Neuronal stem cell (in vitro differentiated cells): Measurements from ENCODE around the gene TOR1AIP2.

Experiments used
- DNase-seq: peaks from one replicate; pipeline ENCODE4 v3.0.0-alpha.2; 2013; ENCODE audit warnings: low spot score
- H2AFZ ChIP-seq: one replicate; pipeline ENCODE4 v1.6.1; 2013; ENCODE audit warnings: mild to moderate bottlenecking, low read length, inconsistent platforms
- H2AK5ac ChIP-seq: 2 replicates; pipeline ENCODE4 v1.6.1; 2013; ENCODE audit warnings: low read depth, mild to moderate bottlenecking, inconsistent platforms, low read length, moderate library complexity, mixed read lengths
- H2BK120ac ChIP-seq: 2 replicates; pipeline ENCODE4 v1.6.1; 2013; ENCODE audit warnings: low read depth, mild to moderate bottlenecking, inconsistent platforms, low read length, moderate library complexity, mixed read lengths
- H2BK12ac ChIP-seq: one replicate; pipeline ENCODE4 v1.6.1; 2013; ENCODE audit warnings: low read length, inconsistent platforms
- H2BK15ac ChIP-seq: 2 replicates; pipeline ENCODE4 v1.6.1; 2013; ENCODE audit warnings: mild to moderate bottlenecking, low read length, inconsistent platforms, mixed read lengths
- H2BK5ac ChIP-seq: one replicate; pipeline ENCODE4 v1.6.1; 2013; ENCODE audit warnings: inconsistent platforms, mild to moderate bottlenecking, low read length, moderate library complexity
- H3K14ac ChIP-seq: one replicate; pipeline ENCODE4 v1.6.1; 2013; ENCODE audit warnings: low read length, inconsistent platforms
- H3K18ac ChIP-seq: 2 replicates; pipeline ENCODE4 v1.6.1; 2013; ENCODE audit warnings: low read length, inconsistent platforms
- H3K23ac ChIP-seq: 2 replicates; pipeline ENCODE4 v1.6.1; 2013; ENCODE audit warnings: low read depth, mild to moderate bottlenecking, mixed read lengths, low read length, inconsistent platforms; ENCODE audit not compliant: poor library complexity
- H3K27ac ChIP-seq: replicated peaks from 3 replicates; pipeline ENCODE4 v1.5.1; 2013; ENCODE audit warnings: low read length, inconsistent platforms
- H3K27me3 ChIP-seq, 3 experiments: 2 replicates each; pipeline ENCODE4 v1.6.1; 2013; ENCODE audit warnings: low read length in 3 of 3, mild to moderate bottlenecking in 2 of 3, inconsistent platforms in 1 of 3, low read depth in 1 of 3, mixed read lengths in 1 of 3, moderate library complexity in 1 of 3; ENCODE audit not compliant: control insufficient read depth in 3 of 3, insufficient read depth in 3 of 3
- H3K36me3 ChIP-seq, 2 donors: replicated peaks in 1 of 2; 2 replicates each; pipeline ENCODE4 v1.6.1; 2013; ENCODE audit warnings: low read length in 2 of 2; ENCODE audit not compliant: control insufficient read depth in 2 of 2, insufficient read depth in 2 of 2
- H3K4ac ChIP-seq: 2 replicates; pipeline ENCODE4 v1.6.1; 2013; ENCODE audit warnings: inconsistent platforms, mild to moderate bottlenecking, low read length, moderate library complexity
- H3K4me1 ChIP-seq, 2 donors: 1 replicate in 1 of 2; 2 replicates in 1 of 2; pipeline ENCODE4 v1.6.1; 2013; ENCODE audit warnings: low read length in 2 of 2, low read depth in 1 of 2; ENCODE audit not compliant: control insufficient read depth in 2 of 2, insufficient read depth in 1 of 2
- H3K4me2 ChIP-seq: one replicate; pipeline ENCODE4 v1.6.1; 2013; ENCODE audit warnings: mild to moderate bottlenecking, low read length, inconsistent platforms; ENCODE audit not compliant: insufficient read depth, poor library complexity, severe bottlenecking
- H3K4me3 ChIP-seq, 2 donors: 2 replicates each; pipeline ENCODE4 v1.5.1; 2013; ENCODE audit warnings: low read length in 2 of 2, mild to moderate bottlenecking in 2 of 2, inconsistent platforms in 1 of 2, moderate library complexity in 1 of 2
- H3K79me1 ChIP-seq: one replicate; pipeline ENCODE4 v1.6.1; 2013; ENCODE audit warnings: low read depth, mild to moderate bottlenecking, inconsistent platforms, low read length, moderate library complexity
- H3K9ac ChIP-seq: one replicate; pipeline ENCODE4 v1.6.1; 2013; ENCODE audit warnings: mild to moderate bottlenecking, low read depth, low read length, inconsistent platforms; ENCODE audit not compliant: poor library complexity
- H3K9me3 ChIP-seq, 2 donors: replicated peaks in 1 of 2; 2 replicates each; pipeline versions ENCODE3 to v1.6.1; 2013; ENCODE audit warnings: low read length in 2 of 2, mild to moderate bottlenecking in 2 of 2, inconsistent platforms in 1 of 2, low read depth in 1 of 2, mixed read lengths in 1 of 2, moderate library complexity in 1 of 2; ENCODE audit not compliant: control insufficient read depth in 2 of 2, insufficient read depth in 1 of 2
- H4K8ac ChIP-seq: one replicate; pipeline ENCODE4 v1.6.1; 2013; ENCODE audit warnings: low read depth, mild to moderate bottlenecking, inconsistent platforms, low read length, moderate library complexity
- H4K91ac ChIP-seq: one replicate; pipeline ENCODE4 v1.6.1; 2013; ENCODE audit warnings: low read length, low read depth, mild to moderate bottlenecking, inconsistent platforms; ENCODE audit not compliant: poor library complexity
- WGBS, 2 donors: extraction: QIAGEN DNeasy Blood & Tissue Kit; methylation state at CpG; one replicate each; pipeline ENCODE4 v1.1.7; 2013; ENCODE audit warnings: missing lambda C conversion rate in 2 of 2, mixed read lengths in 1 of 2; ENCODE audit not compliant: insufficient read length in 2 of 2, insufficient replicate concordance in 1 of 2; ENCODE audit errors: extremely low coverage in 2 of 2; 5-methylcytosine and 5-hydroxymethylcytosine counted together

Gene TOR1AIP2

GRCh38 chr1:179794669-179795068 lies 82.9 kb downstream of the TOR1AIP2 start:
- H3K9ac ChIP-seq = no peak overlapping the region
- H2BK120ac ChIP-seq = no peak overlapping the region
- H2BK5ac ChIP-seq = no peak overlapping the region
- H2BK12ac ChIP-seq = no peak overlapping the region
- no CpG with 5 or more reads among the region's 4 CpGs for WGBS, 2 donors
- H3K4me1 ChIP-seq = no peaks in the 10 kb centered on the region
- no peak overlapping the region for H3K23ac ChIP-seq
- H2BK15ac ChIP-seq = no peak overlapping the region
- no peak overlapping the region for H4K8ac ChIP-seq
- H3K18ac ChIP-seq = no peak overlapping the region
- H3K4me2 ChIP-seq = no peak overlapping the region
- H3K4me3 ChIP-seq = no peak overlapping the region
- no peak overlapping the region for H4K91ac ChIP-seq
- no peak overlapping the region for H2AK5ac ChIP-seq
- no peak overlapping the region for H3K14ac ChIP-seq
- H3K36me3 ChIP-seq = no peaks in the 10 kb centered on the region
- no peaks in the 10 kb centered on the region for H3K9me3 ChIP-seq
- H3K27me3 ChIP-seq = peaks cover 0 to 29% (median 0%) of the 10 kb centered on the region in 3 experiments
- no peaks in the 10 kb centered on the region for H3K79me1 ChIP-seq
- no peak overlapping the region for H3K4ac ChIP-seq
- no peak overlapping the region for H3K27ac ChIP-seq
- H2AFZ ChIP-seq = no peak overlapping the region
- no peak for DNase-seq

- Histone ChIP-seq H3K4me1 (no peaks in the 10 kb centered on the region), H3K14ac (no peak overlapping the region), H3K4me2 (no peak overlapping the region), H3K9me3 (no peaks in the 10 kb centered on the region), H4K91ac (no peak overlapping the region), H2BK15ac (no peak overlapping the region), H3K27me3 (peaks cover 0 to 28% (median 0%) of the 10 kb centered on the region in 3 experiments), H2BK12ac (no peak overlapping the region), H3K36me3 (no peaks in the 10 kb centered on the region), H3K4ac (no peak overlapping the region), H3K27ac (no peak overlapping the region), H2AK5ac (no peak overlapping the region), H3K79me1 (no peaks in the 10 kb centered on the region), H2BK120ac (no peak overlapping the region), H2AFZ (no peak overlapping the region), H3K4me3 (no peak overlapping the region), H3K23ac (no peak overlapping the region), H3K9ac (no peak overlapping the region), H2BK5ac (no peak overlapping the region), H4K8ac (no peak overlapping the region), H3K18ac (no peak overlapping the region)
- WGBS, 2 donors = no CpG with 5 or more reads among the region's 1 CpG
- no peak for DNase-seq
These were observed 83.5 kb downstream of the TOR1AIP2 start for GRCh38 chr1:179794146-179794545.

GRCh38 chr1:179793281-179793680 lies 84.3 kb downstream of the TOR1AIP2 start:
- Histone ChIP-seq H3K27ac (no peak overlapping the region), H2BK5ac (no peak overlapping the region), H3K79me1 (no peaks in the 10 kb centered on the region), H4K8ac (no peak overlapping the region), H4K91ac (no peak overlapping the region), H3K4me3 (no peak overlapping the region), H3K23ac (no peak overlapping the region), H3K36me3 (no peaks in the 10 kb centered on the region), H2BK12ac (no peak overlapping the region), H2AK5ac (no peak overlapping the region), H3K9ac (no peak overlapping the region), H3K4me1 (no peaks in the 10 kb centered on the region), H3K18ac (no peak overlapping the region), H2BK15ac (no peak overlapping the region), H3K4me2 (no peak overlapping the region), H3K4ac (no peak overlapping the region), H2BK120ac (no peak overlapping the region), H3K27me3 (peaks cover 0 to 26% (median 0%) of the 10 kb centered on the region in 3 experiments), H3K14ac (no peak overlapping the region), H2AFZ (no peak overlapping the region), H3K9me3 (no peaks in the 10 kb centered on the region)
- no peak for DNase-seq
- no CpG with 5 or more reads among the region's 4 CpGs for WGBS, 2 donors
